ENCODE results near the gene MAP3K6.

Gene MAP3K6

GRCh38 chr1:27374362-27375086 lies 7.8 kb upstream of the MAP3K6 start, which contains the start of gene FCN3:
FCN3 (minus strand) TSS chr1:27374824; CDS start chr1:27374818, 6 bp downstream.
- DNase-seq, result no peak

GRCh38 chr1:27372808-27373690 lies 6.3 kb upstream of the MAP3K6 start:
- no peak for DNase-seq

DNA sequence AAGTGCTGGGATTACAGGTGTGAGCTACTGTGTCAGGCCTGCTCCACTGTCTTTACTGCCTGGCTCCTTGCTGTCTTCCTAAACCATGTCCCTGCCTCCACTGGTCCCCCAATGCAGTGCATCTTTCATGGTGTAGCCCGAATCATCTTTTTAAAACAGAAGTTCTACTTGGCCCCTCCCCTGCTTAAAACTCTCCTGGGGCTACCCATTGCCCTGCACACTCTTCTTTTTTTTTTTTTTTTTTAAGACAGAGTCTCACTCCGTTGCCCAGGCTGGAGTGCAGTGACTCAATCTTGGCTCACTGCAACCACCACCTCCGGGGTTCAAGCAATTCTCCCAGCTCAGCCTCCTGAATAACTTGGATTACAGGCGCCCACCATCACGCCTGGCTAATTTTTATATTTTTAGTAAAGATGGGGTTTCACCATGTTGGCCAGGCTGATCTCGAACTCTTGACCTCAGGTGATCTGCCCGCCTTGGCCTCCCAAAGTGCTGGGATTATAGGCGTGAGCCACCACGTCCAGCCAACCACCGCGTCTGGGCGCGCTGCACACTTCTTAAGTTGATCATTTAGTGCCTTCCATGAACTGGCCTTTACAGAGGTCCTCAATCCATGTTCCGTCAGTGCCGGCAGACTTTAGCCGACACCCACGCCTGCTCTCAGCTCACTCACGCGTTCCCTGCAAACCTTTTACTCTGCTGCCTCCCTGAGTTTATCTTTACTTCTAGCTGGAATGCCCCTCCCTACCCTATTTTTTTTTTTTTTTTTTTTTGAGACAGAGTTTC lies 5.5 kb upstream of the MAP3K6 start:
- no peak for DNase-seq

DNA sequence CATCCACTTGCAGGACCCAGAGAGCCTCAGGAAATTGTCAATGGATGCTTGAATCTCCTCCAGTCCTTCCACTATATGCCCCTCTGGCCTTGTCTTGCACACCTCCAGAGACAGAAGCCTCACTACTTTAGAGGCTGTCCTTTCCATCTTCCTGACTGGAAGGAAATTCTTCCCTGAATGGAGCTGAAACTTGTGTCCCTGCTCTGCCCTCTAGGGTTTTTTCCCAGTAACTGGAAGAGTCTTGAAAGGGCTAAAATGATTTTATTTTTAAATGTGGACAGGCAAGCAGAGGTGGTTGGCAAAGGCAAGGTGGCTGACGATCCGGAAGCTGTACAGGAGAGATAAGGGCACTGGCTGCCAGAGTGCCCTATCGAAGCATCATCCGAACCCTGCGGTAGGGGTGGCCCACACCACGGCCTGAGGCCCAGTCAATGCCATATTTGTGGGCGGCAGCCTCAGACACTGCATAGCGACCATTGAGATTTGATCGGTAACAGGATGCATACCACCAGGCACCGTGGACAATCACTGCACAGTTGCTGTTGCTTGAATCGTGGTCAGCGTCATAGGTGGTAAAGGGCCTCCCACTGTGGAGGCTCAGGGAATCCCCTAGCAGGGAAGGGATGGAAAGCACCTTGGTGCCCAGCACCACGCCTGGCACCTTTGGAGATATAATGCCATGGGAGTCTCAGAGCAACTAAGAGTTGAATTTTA lies 2.3 kb upstream of the MAP3K6 start:
- no peak for DNase-seq

- DNase-seq, result no peak
Measured at GRCh38 chr1:27367160-27367650, 444 bp upstream of the MAP3K6 start.

DNA sequence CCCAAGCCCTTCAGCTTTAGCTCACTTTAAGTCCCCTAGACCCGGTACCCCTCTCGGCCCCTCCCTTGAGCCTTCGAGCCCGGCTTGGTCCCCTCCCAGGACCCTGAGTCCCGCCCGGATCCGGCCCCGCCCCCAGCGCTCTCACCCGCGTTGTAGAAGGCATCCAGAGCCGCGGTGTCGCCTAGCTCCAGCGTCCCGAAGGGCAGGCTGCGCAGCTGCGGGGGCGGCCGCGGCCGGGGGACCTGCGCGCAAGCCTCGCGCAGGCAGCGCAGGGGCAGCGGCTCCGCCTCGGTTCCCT lies 699 bp downstream of the MAP3K6 start:
- DNase-seq, result peak; percentile 34 to 53 (median 46)

DNA sequence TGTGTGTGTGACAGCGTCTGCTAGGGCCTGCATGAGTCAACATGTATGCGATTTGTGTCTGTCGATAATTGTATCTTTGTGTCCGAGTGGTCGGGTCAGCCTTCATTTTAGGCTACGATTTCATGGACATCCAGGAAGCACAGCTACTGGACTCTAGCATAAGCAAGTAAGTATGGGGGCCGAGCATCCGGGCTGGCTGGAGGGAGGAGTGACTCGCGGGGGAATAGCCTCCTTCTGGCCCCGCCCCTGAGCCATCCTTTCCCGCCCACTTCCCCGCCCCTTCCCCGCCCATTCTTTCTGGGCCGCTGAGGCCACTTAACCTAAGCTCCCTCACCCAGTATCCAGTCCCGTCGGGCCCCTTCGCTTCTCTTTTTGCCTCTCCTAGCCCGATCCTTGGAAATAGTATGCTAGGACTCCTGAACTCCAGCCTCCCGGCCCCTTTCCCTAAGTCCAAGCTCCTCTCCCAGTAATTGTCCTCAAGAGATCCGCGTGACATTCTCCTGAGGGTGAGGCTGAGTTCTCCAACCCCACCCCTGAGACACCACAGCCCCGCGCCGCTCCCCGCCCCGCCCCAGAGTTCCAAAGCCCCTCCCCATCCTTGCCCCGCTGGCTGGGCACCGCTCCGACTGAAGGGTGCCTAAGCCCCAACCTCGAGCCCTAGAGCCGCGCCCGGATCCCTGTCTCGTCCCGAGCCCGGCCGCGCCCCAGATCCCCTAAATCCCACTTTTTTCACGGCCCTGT lies 1.2 kb downstream of the MAP3K6 start:
- DNase-seq, result peak; percentile 45 to 69 (median 56)

- DNase-seq, result no peak
Measured at GRCh38 chr1:27364696-27365371, 1.9 kb downstream of the MAP3K6 start.

- DNase-seq, result no peak
Measured at GRCh38 chr1:27363766-27364695, 2.7 kb downstream of the MAP3K6 start.

DNA sequence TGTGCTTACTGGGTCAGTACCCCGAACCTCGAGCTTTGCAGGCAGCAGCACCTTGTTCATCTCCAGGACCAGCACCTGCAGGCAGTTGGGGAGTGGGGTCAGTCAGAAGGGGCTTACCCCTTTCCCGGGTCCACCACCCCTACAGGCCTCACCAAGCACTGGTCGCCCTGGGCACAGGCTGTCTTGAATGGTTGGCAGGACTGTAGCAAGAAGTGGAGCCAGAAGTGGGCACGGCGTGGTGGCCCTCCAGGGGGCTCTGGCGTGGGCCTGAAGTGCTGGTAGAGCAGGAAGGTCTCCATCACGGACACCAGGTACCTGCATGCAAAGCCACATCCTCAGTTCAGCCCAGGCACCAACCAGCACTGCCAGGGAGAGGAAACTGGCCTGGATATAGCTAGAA lies 5.2 kb downstream of the MAP3K6 start:
- no peak for DNase-seq

DNA sequence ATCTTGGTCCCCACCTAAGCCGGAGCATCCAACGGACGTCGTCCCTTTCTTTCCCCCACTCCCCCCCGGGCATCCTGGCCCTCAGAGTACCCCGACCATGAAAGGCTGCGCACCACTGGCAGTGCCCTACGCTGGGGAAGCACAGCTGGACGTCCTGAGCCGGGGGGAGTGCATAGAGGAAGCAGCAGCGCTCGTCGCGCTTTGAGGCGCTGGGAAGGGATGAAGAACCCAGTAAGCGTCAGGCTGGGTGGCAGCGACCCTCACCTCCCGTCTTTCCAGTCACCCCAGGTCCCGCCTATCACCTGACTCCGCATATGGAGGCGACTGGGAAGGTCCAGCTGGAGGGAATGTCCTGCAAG lies 5.7 kb downstream of the MAP3K6 start:
- DNase-seq, result no peak

DNA sequence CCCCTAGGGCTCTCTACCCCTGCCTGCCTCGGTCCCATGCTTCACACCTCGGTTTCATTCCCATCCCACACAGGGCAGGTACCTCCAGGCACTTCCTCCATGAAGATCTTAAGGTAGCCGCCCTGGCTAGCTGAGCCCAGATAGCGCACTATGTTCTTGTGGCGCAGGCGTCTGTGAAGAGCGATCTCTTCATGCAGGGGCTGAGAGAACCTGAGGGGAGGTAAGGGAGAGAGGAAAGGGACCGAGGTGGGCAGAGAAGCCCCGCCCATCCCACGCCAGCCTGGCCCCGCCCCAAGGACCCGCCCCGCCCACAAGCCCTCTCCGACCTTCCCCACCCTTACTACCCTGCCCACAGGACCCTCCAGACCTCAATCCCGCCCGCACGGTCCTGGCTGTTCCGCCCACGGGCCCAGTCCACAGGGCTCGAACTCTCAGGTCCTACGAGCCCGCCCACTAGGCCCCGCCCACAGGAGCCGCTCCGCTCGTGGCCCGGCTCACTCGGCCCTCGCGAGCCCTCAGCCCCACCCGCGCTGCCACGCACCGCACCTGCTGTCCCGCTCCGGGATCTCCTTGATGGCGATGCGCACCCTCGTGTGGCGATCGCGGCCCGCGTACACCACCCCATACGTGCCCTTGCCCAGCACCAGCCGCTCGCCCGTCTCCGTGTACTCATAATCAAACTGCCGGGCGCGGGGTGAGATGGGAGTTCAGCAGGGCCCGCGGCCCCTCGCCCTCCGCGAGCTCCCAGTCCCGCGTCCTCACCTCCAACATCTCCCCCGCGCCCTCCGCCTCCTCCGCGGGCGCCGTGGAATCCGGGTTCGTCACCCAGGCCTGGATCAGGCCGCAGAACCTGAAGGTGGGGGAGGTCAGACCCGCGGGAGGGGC lies 6.4 kb downstream of the MAP3K6 start:
- DNase-seq, result peak in 1 of 4 experiments; percentile 40

GRCh38 chr1:27359822-27360158 lies 7.0 kb downstream of the MAP3K6 start:
- DNase-seq, result no peak

DNA sequence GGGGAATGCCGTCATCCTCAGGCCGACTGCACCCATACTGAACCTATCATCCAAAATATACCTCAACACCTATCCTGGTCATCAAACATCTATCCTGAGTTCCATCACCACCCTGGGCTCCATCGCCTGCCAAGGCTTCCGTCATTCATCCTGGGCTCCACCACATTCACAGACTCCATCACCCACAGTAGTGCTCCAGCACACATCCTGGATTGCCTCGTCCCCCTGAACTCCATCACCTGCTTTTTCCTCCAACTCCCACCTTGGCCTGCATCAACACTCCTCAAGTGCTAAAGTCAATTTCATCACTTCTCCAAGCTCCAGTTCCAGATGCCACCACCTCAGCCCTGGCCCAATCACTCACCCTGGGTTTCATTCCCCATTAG lies 7.8 kb downstream of the MAP3K6 start:
- no peak for DNase-seq

GRCh38 chr1:27358038-27358927 lies 8.5 kb downstream of the MAP3K6 start:
- DNase-seq, result no peak

DNA sequence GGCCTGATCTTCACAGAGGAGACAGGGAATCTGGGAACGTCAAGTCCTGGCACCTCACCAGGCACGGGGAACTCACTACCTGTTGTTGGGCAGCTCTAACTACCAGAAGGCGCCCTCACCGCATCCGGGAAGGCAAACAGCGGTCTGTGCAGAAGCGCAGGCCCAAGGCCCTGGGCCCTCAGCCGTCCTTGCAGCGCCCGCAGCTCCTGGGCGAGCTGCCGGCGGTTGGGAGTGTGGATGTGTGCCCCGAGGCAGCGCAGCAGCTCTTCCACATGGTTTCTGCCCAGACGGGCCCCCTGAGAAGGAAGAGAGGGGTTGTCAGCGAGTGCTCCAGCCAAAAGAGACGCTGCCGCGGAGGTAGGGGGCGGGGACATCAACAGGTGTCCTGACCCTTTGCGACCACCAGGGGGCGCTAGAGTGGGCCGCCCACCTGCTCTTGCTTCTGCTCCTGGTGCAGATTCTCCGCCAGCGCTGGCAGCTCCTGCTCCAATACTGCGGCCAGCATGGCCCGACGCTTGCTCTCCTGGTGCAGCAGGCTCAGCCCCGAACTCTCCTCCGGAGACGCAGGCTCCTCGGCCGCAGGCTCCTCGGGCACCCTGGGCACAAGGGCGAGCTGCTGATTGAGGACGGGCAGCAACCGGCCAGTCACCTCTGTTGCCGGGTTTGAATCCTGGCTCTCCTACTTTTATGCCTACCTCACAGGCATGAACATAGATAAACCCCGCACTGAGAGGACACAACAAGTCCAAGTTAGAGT lies 9.3 kb downstream of the MAP3K6 start:
- DNase-seq, result peak; percentile 46 to 66 (median 56)

GRCh38 chr1:27356619-27357280 lies 10.0 kb downstream of the MAP3K6 start:
- DNase-seq, result peak in 3 of 4 experiments; percentile 25 to 28 (median 28)

Measured in activated CD4-positive, CD25-positive, alpha-beta regulatory T cell (primary cell).